Psoas muscle (tissue), 8 donors: ENCODE measurements around the gene CHRND. TPM values are rescaled to one million over a fixed set of nuclear protein-coding genes. Genes with fewer than 3 reads are reported as not detected.

Source experiments
- ATAC-seq, 4 donors: fragments of 200-7000 bp; cut with Tn5 transposase; one replicate each; pipeline ENCODE4 v1.9.1; 2020; ENCODE audit warnings: moderate library complexity in 3 of 4, mild to moderate bottlenecking in 2 of 4
- DNase-seq, 2 donors: peaks; one replicate each; pipeline ENCODE4 v3.0.0-alpha.2; 2020
- H3K27ac ChIP-seq: fragments of 200-600 bp; one replicate; pipeline ENCODE4 v1.8.0; 2022
- H3K27me3 ChIP-seq, 3 donors: fragments of 200-600 bp in 1 of 3; one replicate each; pipeline versions ENCODE4 v1.6.1 to v1.8.0; 2013 to 2022; ENCODE audit warnings: low read length in 2 of 3, mild to moderate bottlenecking in 2 of 3, moderate library complexity in 1 of 3; ENCODE audit not compliant: insufficient read depth in 3 of 3
- H3K36me3 ChIP-seq, 2 donors: fragments of 200-600 bp in 1 of 2; one replicate each; pipeline versions ENCODE4 v1.6.1 to v1.8.0; 2013 to 2022; ENCODE audit warnings: low read depth in 1 of 2, mild to moderate bottlenecking in 1 of 2, moderate library complexity in 1 of 2; ENCODE audit not compliant: insufficient read depth in 1 of 2
- H3K4me1 ChIP-seq: fragments of 200-600 bp; one replicate; pipeline ENCODE4 v1.8.0; 2022
- H3K4me3 ChIP-seq: fragments of 200-600 bp; one replicate; pipeline ENCODE4 v1.8.0; 2022; ENCODE audit warnings: mild to moderate bottlenecking
- H3K9me3 ChIP-seq: fragments of 200-600 bp; one replicate; pipeline ENCODE4 v1.8.0; 2022
- WGBS, 3 donors: extraction: QIAGEN DNeasy Blood & Tissue Kit; methylation state at CpG; one replicate each; pipeline versions ENCODE4 v1.1.6 to v1.1.7; 2013; 5-methylcytosine and 5-hydroxymethylcytosine counted together
- intact Hi-C, 2 donors: fragments of 100-400 bp; cut with DNase I; formaldehyde crosslinking; loops; one replicate each; pipeline versions ENCODE4 v1.11.0 to v1.14.2; 2022
- polyA plus RNA-seq, 3 donors: library from polyadenylated mRNA; stranded (reverse); fragments of 200-250 nt; gene quantifications; one replicate each; pipeline ENCODE4 v1.2.3, GENCODE V29; 2013
- total RNA-seq, 4 donors: library from RNA; stranded (reverse); fragmentation: NEBNext Ultra II Directional in 2 of 4; extraction: Animal tissue kit (Norgen Biotek cat#: 25700) in 2 of 4; gene quantifications; one replicate each; pipeline versions ENCODE4 v1.2.1 to v1.2.4, GENCODE V29; 2021 to 2023
- TF ChIP-seq, protein P1 (sequence below): fragments of 200-600 bp; IDR thresholded peaks from one replicate; pipeline ENCODE4 v1.8.0; 2022; ENCODE audit warnings: antibody characterized with exemption
- donor health status: healthy with polysubstance abuse.
- donor health status: DM: no; HTN: no; CAD: no; lungs with moderate emphysema.
- donor health status: Bipolar disorder and iron deficiency.
- donor health status: healthy.
- donor health status: DM: yes; HTN: yes; CAD: no.
- donor health status: DM: no; HTN: no; CAD: no.
- donor health status: DM: no; HTN: no; CAD: no.
- donor health status: DM: yes; HTN: yes; CAD: no.

Gene CHRND
- total and polyA plus RNA-seq, 7 donors = 6.5 to 300 (median 58.8) TPM

DNA sequence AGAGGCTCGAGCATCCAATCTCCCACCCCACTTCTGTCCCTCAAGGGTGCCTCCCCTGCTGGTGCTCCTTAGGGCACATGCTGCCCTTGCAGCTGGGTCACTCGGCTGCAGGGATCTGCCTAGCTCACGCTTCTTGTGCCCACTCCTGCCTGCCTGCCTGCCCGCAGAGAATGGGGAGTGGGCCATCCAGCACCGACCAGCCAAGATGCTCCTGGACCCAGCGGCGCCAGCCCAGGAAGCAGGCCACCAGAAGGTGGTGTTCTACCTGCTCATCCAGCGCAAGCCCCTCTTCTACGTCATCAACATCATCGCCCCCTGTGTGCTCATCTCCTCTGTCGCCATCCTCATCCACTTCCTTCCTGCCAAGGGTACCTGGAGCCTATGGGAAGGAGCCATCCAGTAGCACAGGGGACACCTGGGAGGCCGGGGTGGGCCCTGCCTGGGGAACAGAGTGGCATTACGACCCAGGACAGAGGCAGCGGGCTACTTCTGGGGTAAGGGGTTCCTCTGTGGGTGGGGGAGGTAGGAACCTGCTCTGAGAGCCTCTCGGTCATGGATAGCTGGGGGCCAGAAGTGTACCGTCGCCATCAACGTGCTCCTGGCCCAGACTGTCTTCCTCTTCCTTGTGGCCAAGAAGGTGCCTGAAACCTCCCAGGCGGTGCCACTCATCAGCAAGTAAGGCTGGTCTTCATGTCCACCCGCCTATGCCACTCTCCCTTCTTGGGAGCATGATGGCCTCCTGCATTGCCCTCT, 16.9 kb downstream of the CHRND start:
- intact Hi-C loops = loop anchor here in 1 of 2 donors (1.0 kb wide), 1 partner anchor 13 kb away; no protein-coding TSS in a partner anchor
- ATAC-seq (no peak), DNase-seq (peak in 1 of 2 donors; percentile 41)
- Histone ChIP-seq H3K27me3 (no peaks in the 10 kb centered on the region), H3K4me1 (peaks cover 9% of the 10 kb centered on the region), H3K36me3 (peaks cover 0 to 25% of the 10 kb centered on the region in 2 donors), H3K4me3 (no peak overlapping the region), H3K27ac (no peak overlapping the region), H3K9me3 (no peaks in the 10 kb centered on the region)
- 80 to 86% (median 84%) methylated on average over 20 of the region's 20 CpGs for WGBS, 3 donors
- TF ChIP-seq, protein P1, sequence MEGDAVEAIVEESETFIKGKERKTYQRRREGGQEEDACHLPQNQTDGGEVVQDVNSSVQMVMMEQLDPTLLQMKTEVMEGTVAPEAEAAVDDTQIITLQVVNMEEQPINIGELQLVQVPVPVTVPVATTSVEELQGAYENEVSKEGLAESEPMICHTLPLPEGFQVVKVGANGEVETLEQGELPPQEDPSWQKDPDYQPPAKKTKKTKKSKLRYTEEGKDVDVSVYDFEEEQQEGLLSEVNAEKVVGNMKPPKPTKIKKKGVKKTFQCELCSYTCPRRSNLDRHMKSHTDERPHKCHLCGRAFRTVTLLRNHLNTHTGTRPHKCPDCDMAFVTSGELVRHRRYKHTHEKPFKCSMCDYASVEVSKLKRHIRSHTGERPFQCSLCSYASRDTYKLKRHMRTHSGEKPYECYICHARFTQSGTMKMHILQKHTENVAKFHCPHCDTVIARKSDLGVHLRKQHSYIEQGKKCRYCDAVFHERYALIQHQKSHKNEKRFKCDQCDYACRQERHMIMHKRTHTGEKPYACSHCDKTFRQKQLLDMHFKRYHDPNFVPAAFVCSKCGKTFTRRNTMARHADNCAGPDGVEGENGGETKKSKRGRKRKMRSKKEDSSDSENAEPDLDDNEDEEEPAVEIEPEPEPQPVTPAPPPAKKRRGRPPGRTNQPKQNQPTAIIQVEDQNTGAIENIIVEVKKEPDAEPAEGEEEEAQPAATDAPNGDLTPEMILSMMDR = no peak

DNA sequence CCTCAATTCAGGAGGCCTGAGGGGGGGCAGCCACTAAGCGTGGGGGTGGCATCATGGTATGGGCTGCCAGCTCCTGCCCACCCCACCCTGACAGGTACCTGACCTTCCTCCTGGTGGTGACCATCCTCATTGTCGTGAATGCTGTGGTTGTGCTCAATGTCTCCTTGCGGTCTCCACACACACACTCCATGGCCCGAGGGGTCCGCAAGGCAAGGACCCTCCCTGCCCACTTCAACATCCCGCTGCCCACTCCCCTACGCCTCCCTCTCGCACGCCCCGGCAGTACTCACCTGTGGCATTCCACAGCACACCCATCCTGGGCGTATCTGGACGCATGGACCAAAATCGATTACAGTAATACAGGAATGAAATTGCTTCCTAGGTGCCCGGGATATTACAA, 17.5 kb downstream of the CHRND start:
- Histone ChIP-seq H3K4me3 (no peak overlapping the region), H3K27ac (no peak overlapping the region), H3K4me1 (peaks cover 9% of the 10 kb centered on the region), H3K9me3 (no peaks in the 10 kb centered on the region), H3K36me3 (peaks cover 0 to 25% of the 10 kb centered on the region in 2 donors), H3K27me3 (no peaks in the 10 kb centered on the region)
- 86 to 93% (median 92%) methylated on average over 14 of the region's 14 CpGs for WGBS, 3 donors
- intact Hi-C loops = no loop called here
- TF ChIP-seq, protein P1 = no peak
- ATAC-seq (no peak), DNase-seq (peak in 1 of 2 donors; percentile 40)

DNA sequence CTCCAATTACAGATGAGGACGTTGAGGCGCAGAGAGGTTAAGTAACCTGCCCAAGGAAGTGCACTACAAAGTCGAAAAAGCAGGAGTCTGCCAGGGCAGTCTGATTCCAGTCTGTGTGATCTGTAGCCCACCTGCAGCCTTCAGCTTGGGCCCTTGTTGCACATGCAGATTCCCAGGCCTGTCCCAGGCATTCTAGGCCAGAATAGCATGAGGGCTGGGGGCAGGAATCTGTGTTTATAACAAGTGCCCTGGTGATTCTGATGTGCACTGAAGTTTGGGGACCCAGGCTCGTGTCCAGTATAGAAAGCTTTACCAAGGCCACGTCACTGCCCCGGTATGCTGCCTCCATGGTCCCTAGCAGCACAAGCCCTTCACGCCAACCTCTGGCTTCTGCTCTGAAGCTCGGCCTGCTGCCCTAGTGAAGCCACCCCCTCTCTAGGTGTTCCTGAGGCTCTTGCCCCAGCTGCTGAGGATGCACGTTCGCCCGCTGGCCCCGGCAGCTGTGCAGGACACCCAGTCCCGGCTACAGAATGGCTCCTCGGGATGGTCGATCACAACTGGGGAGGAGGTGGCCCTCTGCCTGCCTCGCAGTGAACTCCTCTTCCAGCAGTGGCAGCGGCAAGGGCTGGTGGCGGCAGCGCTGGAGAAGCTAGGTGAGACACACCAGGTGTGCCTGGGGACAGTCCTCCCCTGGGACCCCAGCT, 18.1 kb downstream of the CHRND start:
- intact Hi-C loops = no loop called here
- Histone ChIP-seq H3K36me3 (peaks cover 0 to 25% of the 10 kb centered on the region in 2 donors), H3K4me3 (no peak overlapping the region), H3K27me3 (no peaks in the 10 kb centered on the region), H3K27ac (peak overlapping the region; percentile 21), H3K9me3 (no peaks in the 10 kb centered on the region), H3K4me1 (peaks cover 7% of the 10 kb centered on the region)
- TF ChIP-seq, protein P1 = no peak
- DNase-seq = no peak
- no peak for ATAC-seq
- WGBS, 3 donors = 77 to 90% (median 79%) methylated on average over 19 of the region's 19 CpGs

DNA sequence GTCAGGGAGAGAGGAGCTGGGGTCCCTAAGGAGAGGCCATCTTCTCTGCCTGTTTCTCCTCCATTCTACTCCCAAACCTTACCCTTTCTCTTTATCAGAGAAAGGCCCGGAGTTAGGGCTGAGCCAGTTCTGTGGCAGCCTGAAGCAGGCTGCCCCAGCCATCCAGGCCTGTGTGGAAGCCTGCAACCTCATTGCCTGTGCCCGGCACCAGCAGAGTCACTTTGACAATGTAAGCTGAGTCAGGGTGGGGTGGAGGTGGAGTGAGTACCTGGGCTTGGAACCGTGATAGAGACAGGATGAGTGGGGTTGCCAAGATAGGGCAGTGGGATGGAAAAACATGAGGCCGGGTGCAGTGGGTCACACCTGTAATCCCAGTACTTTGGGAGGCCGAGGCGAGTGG, 18.7 kb downstream of the CHRND start:
- H3K4me3 ChIP-seq = no peak overlapping the region
- ATAC-seq = no peak
- H3K9me3 ChIP-seq = no peaks in the 10 kb centered on the region
- peaks cover 1% of the 10 kb centered on the region for H3K4me1 ChIP-seq
- H3K27ac ChIP-seq = peak overlapping the region; percentile 21
- intact Hi-C loops = no loop called here
- WGBS, 3 donors = 81 to 91% (median 82%) methylated on average over 6 of the region's 6 CpGs
- H3K27me3 ChIP-seq = no peaks in the 10 kb centered on the region
- TF ChIP-seq, protein P1 = no peak
- peaks cover 0 to 25% of the 10 kb centered on the region in 2 donors for H3K36me3 ChIP-seq
- no peak for DNase-seq
